ENCODE measurements around the gene CENPM. TPM values are rescaled to one million over a fixed set of nuclear protein-coding genes. Genes with fewer than 3 reads are reported as not detected.

Gene CENPM
- total and polyA plus RNA-seq, 4 donors, result 0.58 to 2.6 (median 0.84) TPM; not detected in 1

- intact Hi-C loops (cut with DNase I), result no loop called here
- no peak for DNase-seq
- H3K4me3 ChIP-seq (ENCODE audit: low read length in 2 of 2), result no peak overlapping the region
- 67 to 71% methylated on average over 9 of the region's 9 CpGs for WGBS, 2 donors
- H3K4me1 ChIP-seq (ENCODE audit: control insufficient read depth in 1 of 2, insufficient read depth in 2 of 2, low read length in 2 of 2), result no peaks in the 10 kb centered on the region
- H3K36me3 ChIP-seq (ENCODE audit: control insufficient read depth in 1 of 2, insufficient read depth in 2 of 2, low read length in 1 of 2), result no peaks in the 10 kb centered on the region
- H3K9me3 ChIP-seq (ENCODE audit: control insufficient read depth, low read length), result no peaks in the 10 kb centered on the region
- no peak for ATAC-seq (ENCODE audit: low FRiP score)
- no peak overlapping the region for H3K27ac ChIP-seq (ENCODE audit: low read depth in 1 of 2, low read length in 2 of 2)
- peaks cover 0 to 3% of the 10 kb centered on the region in 2 donors for H3K27me3 ChIP-seq (ENCODE audit: control insufficient read depth in 1 of 2, insufficient read depth in 2 of 2, low read length in 1 of 2)
Observed at GRCh38 chr22:41979423-41980250, 32.7 kb upstream of the CENPM start.

DNA sequence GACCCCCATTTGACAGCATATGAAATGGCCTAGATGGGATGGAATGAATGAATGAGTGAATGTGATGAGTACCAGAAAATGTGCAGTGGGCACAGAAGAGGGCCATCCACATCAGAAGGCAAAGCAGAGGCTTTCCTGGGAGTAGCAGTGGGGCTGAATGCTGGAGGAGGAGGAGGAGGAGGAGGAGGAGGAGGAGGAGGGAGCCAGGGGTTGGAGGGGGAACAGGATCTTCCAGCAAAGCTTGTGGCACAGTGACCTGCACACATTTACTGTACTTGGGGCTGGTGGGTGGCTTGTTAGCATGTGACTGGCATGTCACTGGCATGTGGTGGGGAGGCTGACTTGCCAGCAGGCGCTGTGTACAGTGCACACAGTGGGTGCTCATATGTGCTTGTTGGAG, 31.8 kb upstream of the CENPM start:
- Histone ChIP-seq H3K27ac (ENCODE audit: low read depth in 1 of 2, low read length in 2 of 2) (no peak overlapping the region), H3K4me1 (ENCODE audit: control insufficient read depth in 1 of 2, insufficient read depth in 2 of 2, low read length in 2 of 2) (no peaks in the 10 kb centered on the region), H3K36me3 (ENCODE audit: control insufficient read depth in 1 of 2, insufficient read depth in 2 of 2, low read length in 1 of 2) (no peaks in the 10 kb centered on the region), H3K4me3 (ENCODE audit: low read length in 2 of 2) (no peak overlapping the region), H3K27me3 (ENCODE audit: control insufficient read depth in 1 of 2, insufficient read depth in 2 of 2, low read length in 1 of 2) (peaks cover 0 to 3% of the 10 kb centered on the region in 2 donors), H3K9me3 (ENCODE audit: control insufficient read depth, low read length) (no peaks in the 10 kb centered on the region)
- DNase-seq (no peak), ATAC-seq (ENCODE audit: low FRiP score) (no peak)
- WGBS, 2 donors, result 93 to 97% methylated on average over 1 of the region's 1 CpG
- intact Hi-C loops (cut with DNase I), result no loop called here

- Histone ChIP-seq H3K4me1 (ENCODE audit: control insufficient read depth in 1 of 2, insufficient read depth in 2 of 2, low read length in 2 of 2) (no peaks in the 10 kb centered on the region), H3K27ac (ENCODE audit: low read depth in 1 of 2, low read length in 2 of 2) (no peak overlapping the region), H3K36me3 (ENCODE audit: control insufficient read depth in 1 of 2, insufficient read depth in 2 of 2, low read length in 1 of 2) (no peaks in the 10 kb centered on the region), H3K9me3 (ENCODE audit: control insufficient read depth, low read length) (no peaks in the 10 kb centered on the region), H3K4me3 (ENCODE audit: low read length in 2 of 2) (peak overlapping the region in 1 of 2 donors; percentile 27), H3K27me3 (ENCODE audit: control insufficient read depth in 1 of 2, insufficient read depth in 2 of 2, low read length in 1 of 2) (peaks cover 0 to 3% of the 10 kb centered on the region in 2 donors)
- ATAC-seq (ENCODE audit: low FRiP score) (no peak), DNase-seq (no peak)
- WGBS, 2 donors, result 3 to 5% methylated on average over 44 to 46 of the region's 46 CpGs
- intact Hi-C loops (cut with DNase I), result no loop called here
Observed at GRCh38 chr22:41976961-41977566, 30.1 kb upstream of the CENPM start.

- ATAC-seq (ENCODE audit: low FRiP score) (no peak), DNase-seq (no peak)
- Histone ChIP-seq H3K9me3 (ENCODE audit: control insufficient read depth, low read length) (no peaks in the 10 kb centered on the region), H3K27me3 (ENCODE audit: control insufficient read depth in 1 of 2, insufficient read depth in 2 of 2, low read length in 1 of 2) (peaks cover 0 to 3% of the 10 kb centered on the region in 2 donors), H3K4me1 (ENCODE audit: control insufficient read depth in 1 of 2, insufficient read depth in 2 of 2, low read length in 2 of 2) (no peaks in the 10 kb centered on the region), H3K36me3 (ENCODE audit: control insufficient read depth in 1 of 2, insufficient read depth in 2 of 2, low read length in 1 of 2) (no peaks in the 10 kb centered on the region), H3K4me3 (ENCODE audit: low read length in 2 of 2) (peak overlapping the region; percentile 27 to 44), H3K27ac (ENCODE audit: low read depth in 1 of 2, low read length in 2 of 2) (no peak overlapping the region)
- WGBS, 2 donors, result 2 to 3% methylated on average over 31 to 72 of the region's 72 CpGs
- intact Hi-C loops (cut with DNase I), result no loop called here
Observed at GRCh38 chr22:41976070-41976901, 29.3 kb upstream of the CENPM start.

GRCh38 chr22:41975299-41976069, 28.5 kb upstream of the CENPM start:
- Histone ChIP-seq H3K36me3 (ENCODE audit: control insufficient read depth in 1 of 2, insufficient read depth in 2 of 2, low read length in 1 of 2) (no peaks in the 10 kb centered on the region), H3K27ac (ENCODE audit: low read depth in 1 of 2, low read length in 2 of 2) (no peak overlapping the region), H3K27me3 (ENCODE audit: control insufficient read depth in 1 of 2, insufficient read depth in 2 of 2, low read length in 1 of 2) (peaks cover 0 to 3% of the 10 kb centered on the region in 2 donors), H3K4me3 (ENCODE audit: low read length in 2 of 2) (no peak overlapping the region), H3K9me3 (ENCODE audit: control insufficient read depth, low read length) (no peaks in the 10 kb centered on the region), H3K4me1 (ENCODE audit: control insufficient read depth in 1 of 2, insufficient read depth in 2 of 2, low read length in 2 of 2) (no peaks in the 10 kb centered on the region)
- 57 to 64% methylated on average over 12 of the region's 12 CpGs for WGBS, 2 donors
- intact Hi-C loops (cut with DNase I), result no loop called here
- DNase-seq (no peak), ATAC-seq (ENCODE audit: low FRiP score) (no peak)

DNA sequence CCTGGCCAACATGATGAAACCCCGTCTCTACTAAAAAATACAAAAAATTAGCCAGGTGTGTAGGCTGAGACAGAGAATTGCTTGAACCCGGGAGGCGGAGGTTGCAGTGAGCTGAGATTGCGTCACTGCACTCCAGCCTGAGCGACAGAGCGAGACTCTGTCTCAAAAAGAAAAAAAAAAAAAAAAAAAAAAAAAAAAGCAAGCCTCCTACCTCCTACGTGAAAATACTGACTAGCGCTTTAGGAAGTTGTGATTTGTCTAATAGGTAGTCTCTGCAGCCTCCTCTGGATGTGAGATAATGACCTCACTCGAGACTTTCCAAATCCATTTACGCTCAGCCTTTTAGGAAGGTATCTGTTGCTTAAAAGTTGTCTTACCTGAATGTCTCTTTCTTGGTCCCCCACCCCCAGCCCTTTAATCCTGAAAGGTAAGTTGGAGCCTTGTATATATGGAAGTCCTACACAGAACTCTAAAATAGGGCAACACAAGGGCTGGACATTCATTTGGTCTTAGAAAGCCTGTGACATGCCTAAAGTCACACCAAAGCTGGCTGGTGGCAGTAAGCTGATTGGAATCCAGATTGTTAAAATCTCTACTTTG, 27.8 kb upstream of the CENPM start:
- WGBS, 2 donors, result 76 to 77% methylated on average over 10 of the region's 10 CpGs
- Histone ChIP-seq H3K36me3 (ENCODE audit: control insufficient read depth in 1 of 2, insufficient read depth in 2 of 2, low read length in 1 of 2) (no peaks in the 10 kb centered on the region), H3K4me3 (ENCODE audit: low read length in 2 of 2) (no peak overlapping the region), H3K4me1 (ENCODE audit: control insufficient read depth in 1 of 2, insufficient read depth in 2 of 2, low read length in 2 of 2) (no peaks in the 10 kb centered on the region), H3K27me3 (ENCODE audit: control insufficient read depth in 1 of 2, insufficient read depth in 2 of 2, low read length in 1 of 2) (peaks cover 0 to 3% of the 10 kb centered on the region in 2 donors), H3K27ac (ENCODE audit: low read depth in 1 of 2, low read length in 2 of 2) (no peak overlapping the region), H3K9me3 (ENCODE audit: control insufficient read depth, low read length) (no peaks in the 10 kb centered on the region)
- ATAC-seq (ENCODE audit: low FRiP score) (no peak), DNase-seq (no peak)
- intact Hi-C loops (cut with DNase I), result no loop called here

DNA sequence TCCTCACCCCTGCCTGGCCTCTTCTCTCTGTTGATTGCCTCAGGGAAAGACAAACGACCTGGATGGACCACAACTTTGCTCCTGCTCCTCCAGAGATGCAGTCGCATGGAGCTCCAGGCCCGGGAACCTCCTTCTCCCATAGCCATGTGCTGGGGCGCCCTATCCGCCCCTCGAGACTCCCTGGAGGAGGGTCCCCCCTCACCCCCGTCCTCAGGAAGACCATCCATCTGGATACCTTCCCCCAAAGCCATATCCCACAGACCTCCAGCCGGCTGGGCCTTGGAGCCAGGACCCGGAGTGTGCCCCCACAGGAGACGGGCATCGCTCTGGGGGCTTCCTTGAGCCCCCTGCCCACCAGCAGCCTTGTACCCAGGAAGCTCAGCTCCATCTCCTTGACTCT, 24.5 kb upstream of the CENPM start:
- Histone ChIP-seq H3K27ac (ENCODE audit: low read depth in 1 of 2, low read length in 2 of 2) (no peak overlapping the region), H3K9me3 (ENCODE audit: control insufficient read depth, low read length) (no peaks in the 10 kb centered on the region), H3K36me3 (ENCODE audit: control insufficient read depth in 1 of 2, insufficient read depth in 2 of 2, low read length in 1 of 2) (no peaks in the 10 kb centered on the region), H3K4me3 (ENCODE audit: low read length in 2 of 2) (no peak overlapping the region), H3K27me3 (ENCODE audit: control insufficient read depth in 1 of 2, insufficient read depth in 2 of 2, low read length in 1 of 2) (no peaks in the 10 kb centered on the region), H3K4me1 (ENCODE audit: control insufficient read depth in 1 of 2, insufficient read depth in 2 of 2, low read length in 2 of 2) (no peaks in the 10 kb centered on the region)
- no peak for ATAC-seq (ENCODE audit: low FRiP score)
- DNase-seq, result no peak
- intact Hi-C loops (cut with DNase I), result no loop called here
- WGBS, 2 donors, result 84 to 87% methylated on average over 11 of the region's 11 CpGs

DNA sequence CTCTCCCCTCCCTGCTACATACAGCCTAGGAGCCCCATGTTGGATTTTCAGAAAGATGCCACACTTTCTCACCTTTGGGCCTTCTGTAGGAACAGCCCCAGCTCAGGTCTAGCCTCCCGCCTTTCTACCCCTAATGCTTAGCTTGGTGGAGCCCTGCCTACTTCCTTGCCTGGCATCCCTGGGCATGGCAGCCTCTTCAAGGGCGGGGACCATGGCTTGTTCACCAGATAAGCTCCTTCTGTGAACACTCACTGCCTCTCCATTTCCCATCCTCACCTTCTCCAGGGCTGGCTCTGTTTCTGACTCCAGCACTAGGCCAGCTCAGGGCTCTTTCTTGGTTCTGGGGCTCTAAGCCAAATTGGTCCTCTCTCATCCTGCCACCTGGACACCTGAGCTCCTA, 23.6 kb upstream of the CENPM start:
- no peak for DNase-seq
- intact Hi-C loops (cut with DNase I), result no loop called here
- Histone ChIP-seq H3K36me3 (ENCODE audit: control insufficient read depth in 1 of 2, insufficient read depth in 2 of 2, low read length in 1 of 2) (no peaks in the 10 kb centered on the region), H3K4me1 (ENCODE audit: control insufficient read depth in 1 of 2, insufficient read depth in 2 of 2, low read length in 2 of 2) (no peaks in the 10 kb centered on the region), H3K27ac (ENCODE audit: low read depth in 1 of 2, low read length in 2 of 2) (no peak overlapping the region), H3K4me3 (ENCODE audit: low read length in 2 of 2) (no peak overlapping the region), H3K9me3 (ENCODE audit: control insufficient read depth, low read length) (no peaks in the 10 kb centered on the region), H3K27me3 (ENCODE audit: control insufficient read depth in 1 of 2, insufficient read depth in 2 of 2, low read length in 1 of 2) (no peaks in the 10 kb centered on the region)
- WGBS, 2 donors, result 92 to 94% methylated on average over 2 of the region's 2 CpGs
- no peak for ATAC-seq (ENCODE audit: low FRiP score)
